NCI-H1048 (cell line): ENCODE measurements around the gene MPRIP.

Experiments
- DNase-seq: peaks from one replicate; lab custom pipeline; 2025; lab: John Stamatoyannopoulos, UW

Gene MPRIP

GRCh38 chr17:17028878-17029535, 13.2 kb upstream of the MPRIP start:
- DNase-seq = no peak

- no peak for DNase-seq
Observed at GRCh38 chr17:17029938-17030337, 12.3 kb upstream of the MPRIP start.

- no peak for DNase-seq
Observed at GRCh38 chr17:17030515-17031211, 11.6 kb upstream of the MPRIP start.

- DNase-seq = no peak
Observed at GRCh38 chr17:17032131-17032692, 10.0 kb upstream of the MPRIP start.

- DNase-seq = no peak
Observed at GRCh38 chr17:17033466-17033865, 8.8 kb upstream of the MPRIP start.

GRCh38 chr17:17034026-17034425, 8.2 kb upstream of the MPRIP start:
- no peak for DNase-seq

GRCh38 chr17:17034496-17035075, 7.7 kb upstream of the MPRIP start:
- DNase-seq = no peak

- DNase-seq = no peak
Observed at GRCh38 chr17:17035490-17035889, 6.8 kb upstream of the MPRIP start.

- DNase-seq = no peak
Observed at GRCh38 chr17:17035920-17036523, 6.2 kb upstream of the MPRIP start.

- no peak for DNase-seq
Observed at GRCh38 chr17:17036524-17036998, 5.7 kb upstream of the MPRIP start.

- no peak for DNase-seq
Observed at GRCh38 chr17:17039911-17040310, 2.3 kb upstream of the MPRIP start.

GRCh38 chr17:17041018-17041521, 1.2 kb upstream of the MPRIP start:
- no peak for DNase-seq

GRCh38 chr17:17041571-17042383, 480 bp upstream of the MPRIP start:
- DNase-seq = peak; percentile 95

GRCh38 chr17:17042851-17043460, 699 bp downstream of the MPRIP start:
- no peak for DNase-seq

- DNase-seq = no peak
Observed at GRCh38 chr17:17043461-17044271, 1.4 kb downstream of the MPRIP start.

- no peak for DNase-seq
Observed at GRCh38 chr17:17044846-17045561, 2.7 kb downstream of the MPRIP start.

GRCh38 chr17:17048106-17048505, 5.8 kb downstream of the MPRIP start:
- no peak for DNase-seq

GRCh38 chr17:17050346-17051345, 8.4 kb downstream of the MPRIP start:
- no peak for DNase-seq
